GM19395 (cell line): ENCODE measurements around the gene CPXM2.

ENCODE experiments used
- ATAC-seq: cut with Tn5 transposase; IDR thresholded peaks from one replicate; pipeline ENCODE4 v1.9.1; 2021; ENCODE audit warnings: mild to moderate bottlenecking, moderate library complexity; ENCODE audit not compliant: unreplicated experiment

The CPXM2 gene

GRCh38 chr10:123804716-123805115, 86.9 kb downstream of the CPXM2 start:
- ATAC-seq = no peak

GRCh38 chr10:123800821-123801220, 90.8 kb downstream of the CPXM2 start:
- ATAC-seq = no peak

DNA sequence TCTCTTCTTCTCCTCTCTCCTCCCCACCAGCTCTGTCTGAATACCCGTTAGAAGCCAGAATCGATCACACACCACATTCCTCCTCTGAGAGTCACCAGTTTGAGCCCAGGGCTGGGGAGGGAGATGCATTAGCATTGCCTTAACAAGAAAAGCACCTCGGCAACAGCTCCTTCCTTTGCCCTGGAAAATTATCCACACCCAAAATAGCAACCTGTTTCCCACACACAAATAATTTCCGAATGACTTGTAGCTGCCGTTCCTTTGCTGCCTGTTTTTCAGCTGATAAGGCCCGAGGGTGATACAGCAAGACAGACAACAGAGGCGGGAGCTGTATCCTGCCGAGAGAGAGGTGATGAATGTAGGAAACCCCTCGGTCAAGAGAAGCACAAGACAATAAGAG, 91.3 kb downstream of the CPXM2 start:
- ATAC-seq = no peak

DNA sequence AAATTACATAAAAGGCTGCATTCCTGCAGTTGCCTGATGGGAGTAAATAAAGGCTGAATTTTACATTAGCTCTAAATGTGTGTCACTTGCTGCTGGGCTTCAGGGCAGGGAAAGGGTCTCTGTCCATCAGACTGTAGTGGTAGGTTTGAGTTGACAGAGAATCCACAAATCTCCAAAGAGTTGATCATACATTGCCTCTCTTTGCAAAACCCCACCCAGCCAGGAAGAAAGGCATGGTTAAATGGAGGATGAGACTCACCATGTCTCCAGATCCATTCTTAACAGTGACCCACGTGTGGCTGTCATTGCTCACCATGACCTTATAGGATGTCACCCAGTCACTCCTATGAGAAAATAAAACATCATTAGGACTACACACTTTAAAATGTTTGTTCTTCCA, 92.8 kb downstream of the CPXM2 start:
- no peak for ATAC-seq

DNA sequence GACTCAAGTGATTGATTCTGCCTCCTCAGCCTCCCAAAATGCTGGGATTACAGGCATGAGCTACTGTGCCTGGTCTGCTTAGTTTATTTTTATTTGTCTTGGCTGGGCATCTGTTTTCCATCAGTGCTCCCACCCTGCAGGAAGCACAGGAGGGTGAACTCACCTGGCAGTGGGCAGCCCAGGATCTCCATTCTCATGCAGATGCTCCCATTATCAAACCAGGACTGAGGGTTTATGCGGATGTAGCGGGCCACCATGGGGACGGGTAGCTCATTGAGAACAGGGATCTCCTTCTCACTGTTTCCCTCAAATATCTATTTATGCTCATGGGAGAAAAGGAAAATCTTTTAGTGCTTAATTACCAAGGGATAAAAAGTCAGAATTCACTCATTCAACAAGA, 93.8 kb downstream of the CPXM2 start:
- no peak for ATAC-seq

GRCh38 chr10:123796736-123797135, 94.9 kb downstream of the CPXM2 start:
- no peak for ATAC-seq

DNA sequence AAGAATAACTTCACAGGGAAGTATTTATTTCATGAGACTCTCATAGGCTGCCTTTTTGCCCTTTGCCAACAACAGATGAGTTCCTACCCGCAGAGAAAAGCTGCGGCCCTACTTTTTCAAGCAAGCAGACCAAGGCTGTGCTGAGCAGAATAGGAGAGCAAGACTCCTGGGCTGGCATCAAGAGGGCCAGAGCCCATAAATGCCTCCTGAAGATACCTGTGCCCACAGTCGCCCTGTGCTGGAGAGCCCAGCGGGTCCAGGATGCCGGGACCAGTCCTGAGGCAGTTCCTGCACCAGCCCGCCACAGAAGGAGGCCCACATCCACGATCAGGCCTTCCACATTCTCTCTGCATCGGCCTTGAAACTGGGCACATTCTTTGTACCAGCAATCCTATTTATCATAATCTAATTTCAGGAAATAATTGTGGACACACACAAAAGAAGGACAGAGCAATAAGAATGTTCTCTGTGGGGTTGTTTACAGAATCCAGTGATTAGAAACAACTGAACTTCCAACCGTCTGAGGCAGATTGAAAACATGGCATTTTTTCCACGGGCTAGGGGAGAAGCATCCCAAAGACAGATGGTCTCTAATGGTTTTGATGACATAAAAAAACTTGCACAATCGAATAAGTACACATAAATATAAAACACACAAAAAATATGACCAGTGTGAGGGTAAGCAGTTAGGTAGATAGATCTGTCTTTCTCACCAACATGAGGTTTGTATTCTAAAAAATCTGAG, 95.6 kb downstream of the CPXM2 start:
- no peak for ATAC-seq

DNA sequence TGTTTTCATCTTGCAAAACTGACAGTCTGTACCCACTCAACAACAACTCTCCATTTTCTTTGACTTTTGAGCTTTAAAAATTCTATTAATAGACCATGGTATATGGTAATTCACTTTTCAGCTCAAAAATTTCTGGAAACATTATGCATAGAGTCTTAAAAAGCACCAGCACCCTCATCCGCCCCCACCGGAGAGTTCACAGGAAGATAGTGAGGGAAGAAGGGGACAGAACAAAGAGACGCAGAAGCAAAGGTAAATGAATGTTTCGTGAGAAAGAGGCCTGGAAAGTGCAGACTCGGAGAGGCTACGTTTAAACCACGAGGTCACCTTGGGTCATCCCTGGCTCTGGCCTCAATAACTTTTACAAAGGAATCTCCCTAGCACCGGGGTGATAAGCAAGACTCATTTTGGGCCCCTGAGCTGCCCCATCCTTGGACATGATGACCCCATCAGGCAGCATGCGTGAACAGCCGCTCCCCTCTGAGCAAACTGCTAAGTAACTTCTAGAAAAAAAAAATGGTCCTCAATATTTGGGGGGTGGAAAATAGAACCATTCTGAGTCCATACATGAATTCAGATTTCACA, 96.3 kb downstream of the CPXM2 start:
- ATAC-seq = no peak

DNA sequence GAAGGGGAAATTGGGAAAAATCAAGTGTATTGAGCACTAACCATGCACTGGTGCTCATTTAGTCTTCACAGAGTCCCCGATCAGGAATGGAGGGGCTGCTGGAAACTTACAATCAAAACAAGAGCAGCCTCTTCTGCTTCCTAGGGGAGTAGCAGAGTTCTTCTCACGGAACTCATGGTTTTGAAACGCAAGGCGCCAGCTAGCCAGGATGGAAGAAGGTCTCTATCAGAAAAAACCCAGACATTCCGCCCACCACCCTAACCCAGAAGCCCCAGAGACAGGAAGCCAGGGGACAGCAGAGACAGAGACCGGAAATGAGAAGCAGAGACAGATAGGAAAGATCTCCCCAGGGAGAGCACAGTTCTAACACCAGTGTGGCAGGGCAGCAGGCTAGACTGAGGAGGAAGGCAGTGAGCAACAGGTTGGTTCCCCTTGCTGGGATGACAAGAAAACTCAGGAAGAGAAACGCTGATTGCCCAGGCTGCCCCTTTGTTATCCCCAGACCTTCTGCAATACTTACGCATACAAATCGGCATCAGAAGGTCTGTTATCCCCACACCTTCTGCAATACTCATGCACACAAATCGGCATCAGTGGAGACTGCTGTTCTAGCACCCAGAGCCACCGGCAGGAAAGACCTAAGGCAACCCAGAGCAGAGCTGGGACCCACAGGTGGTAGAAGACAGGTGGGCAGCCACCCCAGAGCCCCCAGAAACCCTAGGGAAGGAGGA, 99.2 kb downstream of the CPXM2 start:
- ATAC-seq = no peak

GRCh38 chr10:123790132-123790885, 101.3 kb downstream of the CPXM2 start:
- ATAC-seq = no peak

DNA sequence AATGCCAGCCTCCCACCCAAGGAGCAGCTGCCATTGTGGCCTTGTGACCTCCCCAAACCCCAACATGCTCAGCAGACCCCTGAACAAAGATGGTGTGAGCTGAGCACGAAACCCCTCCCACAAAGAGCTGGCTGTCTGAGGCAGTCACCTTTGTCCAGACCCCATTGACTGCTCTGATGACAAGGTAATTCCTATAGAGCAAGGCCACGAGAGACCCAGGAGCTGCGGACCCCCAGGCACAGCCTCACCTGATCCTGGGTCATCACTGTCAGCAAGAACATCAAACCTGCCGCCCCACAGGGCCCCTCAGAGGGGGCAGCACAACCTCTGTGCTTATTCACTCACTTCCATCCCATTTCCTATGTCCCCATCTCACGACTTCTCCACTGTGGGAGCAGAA, 102.6 kb downstream of the CPXM2 start:
- no peak for ATAC-seq

- no peak for ATAC-seq
These were observed 104.0 kb downstream of the CPXM2 start for GRCh38 chr10:123787566-123787965.

DNA sequence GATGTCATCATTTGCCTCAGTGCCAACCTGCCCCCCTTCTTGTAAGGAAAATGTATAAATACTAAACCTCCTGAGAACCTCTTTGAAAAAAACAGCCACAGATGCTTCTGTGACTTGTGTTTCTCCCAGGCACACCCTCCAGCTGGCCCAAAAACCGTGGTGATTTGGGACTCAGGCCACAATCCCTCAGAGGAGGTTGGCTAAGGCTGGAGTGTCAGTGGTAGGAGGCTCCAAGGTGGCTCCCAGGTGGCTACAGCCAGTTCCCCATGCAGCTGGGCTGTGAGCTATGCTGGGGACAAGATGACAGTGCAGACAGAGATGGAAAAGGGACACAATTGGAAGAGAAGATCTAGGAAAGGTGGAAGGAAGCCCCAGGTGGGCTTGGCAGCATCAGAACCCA, 104.7 kb downstream of the CPXM2 start:
- ATAC-seq = no peak

DNA sequence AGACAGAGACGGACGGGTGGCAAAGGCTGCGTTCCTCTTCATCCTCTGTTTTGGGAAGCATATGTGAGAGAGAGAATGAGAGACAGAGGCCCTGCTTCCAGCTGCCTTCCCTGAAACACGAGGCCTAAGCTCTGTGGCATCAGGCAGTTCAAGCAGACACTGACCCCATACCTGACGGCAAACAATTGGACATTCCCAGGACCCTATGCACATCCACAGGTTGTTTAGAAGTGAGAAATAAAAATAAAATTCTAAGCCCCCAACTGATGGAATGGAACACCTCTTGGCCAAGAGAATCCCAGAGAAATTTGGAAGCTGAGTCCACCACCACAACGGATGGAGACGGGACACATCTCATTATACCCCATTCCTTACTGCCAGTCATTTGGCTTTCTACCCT, 105.3 kb downstream of the CPXM2 start:
- no peak for ATAC-seq

- ATAC-seq = no peak
These were observed 107.0 kb downstream of the CPXM2 start for GRCh38 chr10:123784646-123785045.

- no peak for ATAC-seq
These were observed 107.4 kb downstream of the CPXM2 start for GRCh38 chr10:123784216-123784615.

DNA sequence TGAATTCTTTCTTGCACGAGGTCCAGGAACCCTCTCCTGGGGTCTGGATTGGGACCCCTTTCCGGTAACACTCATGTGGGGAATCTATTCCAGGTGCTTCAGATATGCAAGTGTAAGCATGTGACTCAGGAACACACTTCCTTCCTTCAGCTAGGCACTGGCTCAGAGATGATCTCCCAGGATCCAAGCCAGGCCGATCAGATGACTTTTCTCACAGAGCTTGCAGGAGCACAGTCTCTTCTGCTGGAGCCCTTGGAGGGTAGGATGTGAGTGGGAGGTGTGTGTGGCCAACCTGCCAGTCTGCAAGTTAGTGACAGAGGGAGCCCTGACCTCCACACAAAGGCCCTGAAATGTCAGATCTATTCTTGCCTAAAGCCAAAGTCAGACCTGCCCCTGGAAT, 108.3 kb downstream of the CPXM2 start:
- no peak for ATAC-seq

DNA sequence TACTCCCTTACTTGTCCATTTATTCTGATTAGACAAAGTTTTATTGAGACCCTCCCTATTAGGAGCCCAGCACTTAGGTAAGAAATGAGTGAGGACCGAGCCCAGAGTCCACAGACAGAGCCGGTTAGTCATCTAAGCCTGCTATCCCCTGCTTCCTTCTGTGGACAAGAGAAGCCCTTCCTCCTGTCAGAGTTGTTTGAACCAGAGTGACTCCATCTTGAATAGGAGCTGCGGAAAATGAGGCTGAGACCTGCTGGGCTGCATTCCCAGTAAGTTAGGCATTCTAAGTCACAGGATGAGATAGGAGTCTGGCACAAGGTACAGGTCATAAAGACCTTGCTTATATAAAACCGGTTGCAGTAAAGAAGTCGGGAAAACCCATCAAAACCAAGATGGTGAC, 109.1 kb downstream of the CPXM2 start:
- ATAC-seq = no peak

DNA sequence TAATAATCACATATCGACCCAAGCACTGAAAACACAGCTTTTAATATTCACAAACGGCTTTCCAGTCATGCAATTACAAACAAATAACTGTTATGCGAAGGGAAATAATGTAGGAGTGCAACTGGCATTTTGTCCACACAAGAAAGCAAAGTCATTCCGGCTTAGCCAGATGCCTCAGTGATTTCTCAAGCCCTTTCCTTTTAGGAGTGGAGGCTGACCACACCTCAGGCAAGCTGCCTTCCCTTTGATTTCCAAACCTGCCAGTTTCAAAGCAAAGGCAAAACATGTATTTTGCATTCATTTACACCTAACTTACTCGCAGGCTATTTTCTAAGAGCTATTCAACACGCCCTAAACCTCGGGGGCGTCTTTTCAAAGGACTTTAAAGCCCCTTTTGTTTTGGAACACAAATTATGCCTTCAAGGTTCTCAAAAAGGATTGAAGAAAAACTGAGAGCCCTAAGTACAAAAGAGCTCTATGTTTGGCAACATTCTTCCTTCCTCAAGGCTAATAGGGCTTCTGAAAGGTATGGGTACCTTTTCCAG, 109.6 kb downstream of the CPXM2 start:
- no peak for ATAC-seq

DNA sequence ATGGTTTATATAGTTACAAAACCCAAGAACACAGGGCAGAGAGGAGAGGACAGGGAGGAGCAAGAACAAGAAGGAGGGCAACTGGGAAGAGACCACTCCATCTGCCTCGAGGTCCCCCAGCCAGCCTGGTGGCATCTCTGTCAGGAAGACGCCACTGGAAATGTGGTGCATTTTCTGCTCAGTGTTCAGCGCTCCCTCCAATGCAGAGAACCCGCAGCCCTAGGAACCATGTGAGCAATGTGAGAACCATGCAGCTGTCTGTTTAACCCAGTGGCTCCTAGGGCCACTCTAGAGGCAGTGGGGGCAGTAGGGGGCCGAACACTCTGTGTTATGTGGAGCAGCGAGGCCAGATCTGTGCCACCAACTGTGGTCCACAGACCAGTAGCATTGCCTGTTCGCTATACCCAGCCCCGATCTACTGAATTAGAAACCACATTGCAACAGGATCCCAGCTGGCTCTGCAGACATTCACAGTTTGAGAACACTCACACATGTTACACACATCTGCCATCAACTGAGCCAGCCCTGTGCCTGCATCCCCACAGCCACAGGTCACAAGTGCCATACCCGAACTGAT, 110.2 kb downstream of the CPXM2 start:
- no peak for ATAC-seq
